ENCODE results near the gene NDUFS1.
"Not testable (repeated sequence)": the region's sequence is repeated elsewhere in the genome, so short reads cannot be mapped to it uniquely, and the experiment has no call there.

The NDUFS1 gene

DNA sequence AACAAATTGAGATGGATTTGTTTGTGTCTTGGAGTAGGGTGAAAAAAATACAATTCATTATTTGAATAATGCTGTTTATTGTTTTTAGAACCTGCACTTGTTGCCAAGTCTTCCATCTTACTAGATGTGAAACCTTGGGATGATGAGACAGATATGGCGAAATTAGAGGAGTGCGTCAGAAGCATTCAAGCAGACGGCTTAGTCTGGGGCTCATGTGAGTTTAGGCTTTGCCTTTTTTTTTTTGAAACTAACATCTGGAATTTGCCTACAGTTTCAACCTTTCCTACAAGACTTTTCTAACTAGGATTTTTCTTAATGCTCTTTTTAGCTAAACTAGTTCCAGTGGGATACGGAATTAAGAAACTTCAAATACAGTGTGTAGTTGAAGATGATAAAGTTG is 3.2 kb upstream of the NDUFS1 start:
- not testable (repeated sequence) for DNase-seq (ENCODE audit: low spot score)

DNA sequence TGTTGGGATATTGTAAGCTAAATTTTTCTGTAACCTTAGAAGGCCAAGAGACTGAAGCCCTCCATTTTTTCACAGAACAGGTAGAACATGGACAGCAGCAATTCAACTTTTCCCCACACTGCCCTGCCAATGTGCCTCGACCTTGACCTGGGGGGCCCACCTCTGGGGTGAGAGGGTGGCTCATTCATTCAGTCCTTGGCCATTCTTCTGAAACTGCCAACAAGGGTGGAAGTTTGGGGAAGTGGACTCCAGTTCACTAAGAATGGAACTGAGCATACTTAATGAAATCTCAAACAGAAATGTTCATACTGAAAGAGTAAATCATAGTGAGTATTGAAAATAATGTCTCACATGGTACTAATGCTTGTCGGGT is 1.5 kb upstream of the NDUFS1 start:
- DNase-seq (ENCODE audit: low spot score): no peak

DNA sequence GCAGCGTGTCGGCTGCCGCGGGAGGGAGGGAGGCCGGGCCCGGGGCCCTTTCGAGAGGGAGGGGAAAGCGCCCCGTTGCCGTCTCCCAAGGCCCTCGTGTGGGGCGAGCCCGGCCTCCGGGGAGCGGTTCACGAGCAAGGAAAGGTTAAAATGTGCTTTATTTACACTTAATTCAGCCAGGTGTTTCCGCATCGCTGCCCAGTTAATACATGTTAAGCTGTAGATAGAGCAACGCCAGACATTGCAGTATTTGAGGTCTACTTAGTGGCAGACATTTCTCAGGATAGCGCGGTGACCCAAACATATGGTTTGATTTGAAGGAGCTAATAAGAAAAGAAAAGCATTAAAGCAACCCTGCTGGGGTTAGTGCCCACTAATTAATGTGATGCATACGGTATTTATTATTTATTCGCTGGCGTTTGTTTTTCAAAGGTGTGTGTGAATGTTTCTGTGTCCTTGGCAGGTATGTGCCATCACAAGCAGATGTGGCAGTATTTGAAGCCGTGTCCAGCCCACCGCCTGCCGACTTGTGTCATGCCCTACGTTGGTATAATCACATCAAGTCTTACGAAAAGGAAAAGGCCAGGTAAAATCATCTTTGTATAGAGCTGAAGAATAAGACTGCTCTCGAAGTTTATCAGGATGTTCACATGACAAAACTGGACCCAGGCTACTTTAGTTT is 1.0 kb upstream of the NDUFS1 start:
- DNase-seq (ENCODE audit: low spot score): peak; percentile 15

DNA sequence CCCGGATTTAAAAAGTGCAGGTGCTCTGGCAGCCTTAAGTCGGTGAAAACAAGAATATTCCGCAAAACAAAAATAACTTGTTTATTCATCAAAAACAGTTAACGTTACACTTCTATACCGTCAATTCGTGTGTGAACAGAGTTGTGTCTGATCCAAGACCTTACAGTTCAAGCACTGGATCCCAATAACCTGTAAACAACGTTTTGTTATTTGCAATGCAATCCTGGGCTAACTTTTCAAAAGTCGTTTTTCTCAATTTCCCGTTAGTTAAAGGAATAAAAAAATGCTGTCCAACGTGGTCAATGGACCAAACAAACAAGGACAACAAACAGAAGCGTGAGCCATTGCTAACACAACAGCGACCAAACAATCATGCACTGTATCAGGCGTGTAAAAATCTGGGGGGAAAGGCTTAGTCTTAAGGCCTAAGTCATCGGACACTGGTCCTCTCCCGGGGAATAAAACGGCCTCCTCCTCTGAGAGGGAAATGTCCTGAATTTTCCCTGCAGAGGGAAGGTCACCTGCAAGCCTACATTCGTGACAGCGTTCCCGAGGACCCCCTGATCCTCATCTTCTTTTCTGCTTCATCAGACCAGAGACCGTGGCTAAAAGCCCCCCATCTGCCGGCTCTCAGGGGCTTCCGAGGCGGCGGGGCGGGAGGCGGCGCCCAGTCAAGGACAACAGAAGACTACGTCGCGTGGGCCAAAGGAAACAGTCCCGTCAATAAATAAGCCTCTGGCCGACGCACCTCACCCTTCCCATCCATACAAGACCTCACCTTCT is 490 bp downstream of the NDUFS1 start:
- peak; percentile 32 for DNase-seq (ENCODE audit: low spot score)

DNA sequence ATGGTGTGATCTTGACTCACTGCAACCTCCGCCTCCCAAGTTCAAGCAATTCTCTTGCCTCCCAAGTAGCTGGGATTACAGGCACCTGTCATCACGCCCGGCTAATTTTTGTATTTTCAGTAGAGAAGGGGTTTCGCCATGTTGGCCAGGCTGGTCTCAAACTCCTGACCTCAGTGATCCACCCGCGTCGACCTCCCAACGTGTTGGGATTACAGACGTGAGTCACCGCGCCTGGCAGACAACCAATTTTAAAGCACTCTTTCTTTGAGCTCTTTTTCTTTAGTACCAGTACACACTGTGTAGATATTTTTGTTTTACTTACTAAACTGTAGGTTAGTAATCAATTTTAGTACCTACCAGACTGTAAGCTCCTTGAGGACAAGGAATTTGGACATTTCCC is 2.2 kb downstream of the NDUFS1 start:
- DNase-seq (ENCODE audit: low spot score): not testable (repeated sequence)

DNA sequence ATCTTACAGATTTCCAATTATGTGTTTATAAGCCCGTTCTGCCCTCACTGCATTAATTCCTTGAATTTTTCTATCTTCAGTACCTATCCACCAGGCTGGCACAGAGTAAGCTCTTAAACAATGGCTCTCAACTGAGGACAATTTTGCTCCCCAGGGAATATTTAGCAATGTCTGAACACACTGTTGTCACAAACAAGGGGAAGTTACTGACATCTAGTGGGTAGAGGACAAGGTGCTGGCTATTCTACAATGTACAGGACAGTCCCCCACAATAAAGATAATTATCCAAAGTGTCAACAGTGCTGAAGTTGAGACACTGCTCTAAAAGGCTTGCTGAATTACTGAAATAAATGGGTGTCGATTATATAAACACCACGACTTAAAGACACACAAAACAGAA is 5.0 kb downstream of the NDUFS1 start:
- DNase-seq (ENCODE audit: low spot score): no peak

DNA sequence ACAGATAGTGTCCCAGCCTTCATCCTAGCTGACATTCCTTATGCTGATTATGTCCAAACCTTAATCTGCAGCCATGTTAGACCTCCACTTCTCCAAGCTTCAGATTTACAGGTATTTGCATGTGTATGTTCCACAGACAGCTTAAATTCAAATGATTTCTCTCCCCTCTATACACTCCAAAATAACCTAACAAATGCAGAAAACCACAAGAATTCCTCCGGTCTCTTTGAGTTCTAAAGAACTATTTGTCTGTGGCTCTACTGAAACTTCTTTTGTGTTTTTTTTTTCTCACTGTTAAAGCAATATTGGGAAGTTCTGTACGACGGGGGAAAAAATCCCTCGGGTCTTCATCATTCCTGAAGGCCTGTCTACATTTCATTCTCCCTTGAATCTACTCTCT is 8.6 kb downstream of the NDUFS1 start:
- no peak for DNase-seq (ENCODE audit: low spot score)

DNA sequence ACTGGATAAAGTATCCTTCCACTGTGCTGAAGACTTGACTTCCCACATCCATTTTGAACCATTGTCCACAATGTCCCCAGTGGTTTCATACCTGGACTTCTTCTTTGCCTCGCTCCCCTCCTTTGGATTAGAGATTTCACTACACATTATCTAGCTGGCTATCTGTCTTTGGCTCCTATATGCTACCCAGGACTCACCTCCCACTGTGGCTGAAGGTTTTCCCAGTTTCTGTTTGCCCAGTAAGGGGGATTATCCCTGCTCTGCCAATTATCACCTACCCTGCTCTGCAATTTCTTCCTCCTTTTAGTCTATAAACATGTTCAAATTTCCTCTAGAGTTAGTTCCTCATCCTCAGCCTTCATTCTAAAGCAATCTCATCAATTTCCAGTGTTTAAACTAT is 9.1 kb downstream of the NDUFS1 start:
- no peak for DNase-seq (ENCODE audit: low spot score)

DNA sequence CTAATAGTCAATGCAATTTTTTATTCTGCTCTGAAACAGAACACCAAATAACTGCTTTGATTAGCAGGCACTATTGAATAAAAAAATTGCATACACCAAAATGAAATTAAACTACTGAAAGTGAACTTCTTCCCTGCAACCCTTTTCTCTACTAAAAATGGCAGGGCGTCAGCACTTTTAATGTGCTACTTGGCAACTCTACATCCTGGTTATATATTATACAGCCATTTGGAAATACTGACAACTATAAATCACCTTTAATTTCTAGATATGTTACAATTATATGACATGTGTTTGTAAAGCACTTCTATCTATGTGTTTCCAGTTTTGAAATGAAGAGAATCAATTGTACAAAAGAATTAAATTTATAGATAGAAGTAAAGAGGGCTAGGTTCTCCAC is 9.9 kb downstream of the NDUFS1 start:
- no peak for DNase-seq (ENCODE audit: low spot score)

DNA sequence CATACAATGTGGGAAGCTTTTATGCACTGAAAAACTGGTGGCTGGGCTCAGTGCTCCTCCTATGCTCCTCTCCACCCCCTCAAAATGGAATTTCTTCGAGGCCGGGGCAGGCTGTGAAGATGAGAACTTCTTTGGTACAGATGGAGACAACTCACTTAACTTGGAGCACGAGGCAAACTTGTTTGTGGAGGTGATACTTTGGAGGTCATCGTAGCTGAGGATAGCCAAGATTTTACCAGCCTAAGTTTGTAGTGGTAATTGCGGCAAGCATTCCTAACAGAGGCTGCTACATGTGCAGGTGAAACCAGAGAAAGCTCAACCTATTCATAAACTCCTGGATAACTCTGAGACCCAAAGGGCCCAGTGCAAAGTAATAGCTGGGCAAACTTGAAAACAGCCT is 13.6 kb downstream of the NDUFS1 start:
- no peak for DNase-seq (ENCODE audit: low spot score)

DNA sequence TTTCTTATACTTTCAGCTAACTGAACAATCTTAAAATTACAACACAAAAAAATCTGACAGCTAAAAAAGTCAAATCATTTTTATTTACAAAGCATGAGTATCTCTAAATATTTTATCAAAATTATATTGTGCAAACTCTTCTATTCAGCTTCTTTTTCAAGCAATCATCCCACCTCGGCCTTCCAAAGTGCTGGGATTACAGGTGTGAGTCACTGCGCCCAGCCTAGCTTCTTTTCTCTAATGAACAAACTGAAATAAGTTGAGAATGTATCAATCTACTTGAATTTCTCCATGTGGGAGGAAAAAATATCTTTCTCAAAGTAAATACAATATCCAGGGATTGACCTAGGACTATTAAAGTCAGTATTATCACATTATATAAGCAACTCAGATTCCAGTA is 14.9 kb downstream of the NDUFS1 start:
- no peak for DNase-seq (ENCODE audit: low spot score)

DNA sequence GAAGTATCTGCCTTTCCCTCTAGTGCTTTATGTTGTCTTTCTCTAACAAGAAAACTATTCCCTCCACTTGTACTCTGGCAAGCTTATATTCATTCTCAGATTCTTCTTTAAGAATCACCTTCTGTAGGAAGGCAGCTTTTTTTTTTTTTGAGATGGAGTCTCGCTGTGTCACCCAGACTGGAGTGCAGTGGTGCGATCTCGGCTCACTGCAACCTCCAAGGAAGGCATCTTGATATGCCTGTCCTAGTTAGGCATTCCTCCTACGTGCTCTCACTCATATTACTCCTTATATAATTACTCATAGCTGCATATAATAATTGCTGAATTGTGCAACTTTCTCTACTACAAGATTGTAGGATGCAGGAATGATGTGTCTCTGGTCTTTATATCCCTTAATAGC is 15.8 kb downstream of the NDUFS1 start:
- no peak for DNase-seq (ENCODE audit: low spot score)

DNA sequence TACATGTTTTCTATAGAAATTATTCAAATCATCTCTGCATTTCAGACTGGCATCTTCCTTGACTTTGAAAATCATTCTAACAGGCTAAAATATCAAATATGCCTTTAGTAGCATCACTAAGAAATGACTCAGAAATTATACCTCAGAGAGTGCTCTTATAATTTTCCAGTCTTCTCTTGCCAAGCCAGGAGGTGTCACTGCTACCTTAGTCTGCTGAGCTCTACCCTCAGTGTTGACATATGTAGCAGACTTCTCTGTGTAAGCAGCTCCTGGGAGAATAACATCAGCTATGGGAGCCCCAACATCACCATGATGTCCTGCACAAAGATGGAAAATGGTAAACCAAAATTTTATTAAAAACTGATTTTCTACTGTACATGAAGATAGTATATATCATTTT is 31.6 kb downstream of the NDUFS1 start:
- peak; percentile 17 for DNase-seq (ENCODE audit: low spot score)

DNA sequence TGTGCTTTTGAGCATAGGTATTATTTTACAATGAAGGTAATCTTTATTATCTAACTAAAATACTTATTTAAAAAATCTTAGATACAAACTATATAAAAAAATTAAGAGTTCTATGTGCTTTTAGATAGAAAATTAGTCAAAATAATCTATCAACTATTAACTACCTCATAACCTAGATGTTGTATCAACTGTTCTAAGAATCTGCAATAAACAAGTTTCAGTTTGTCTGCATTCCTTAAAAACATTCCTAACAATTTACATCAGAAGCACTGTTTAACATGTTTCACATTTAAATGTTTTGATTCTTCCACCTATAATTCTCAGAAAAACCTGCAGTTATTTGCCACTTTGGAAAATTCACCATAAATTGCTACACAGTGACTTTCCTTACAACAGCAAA is 33.3 kb downstream of the NDUFS1 start:
- DNase-seq (ENCODE audit: low spot score): no peak

DNA sequence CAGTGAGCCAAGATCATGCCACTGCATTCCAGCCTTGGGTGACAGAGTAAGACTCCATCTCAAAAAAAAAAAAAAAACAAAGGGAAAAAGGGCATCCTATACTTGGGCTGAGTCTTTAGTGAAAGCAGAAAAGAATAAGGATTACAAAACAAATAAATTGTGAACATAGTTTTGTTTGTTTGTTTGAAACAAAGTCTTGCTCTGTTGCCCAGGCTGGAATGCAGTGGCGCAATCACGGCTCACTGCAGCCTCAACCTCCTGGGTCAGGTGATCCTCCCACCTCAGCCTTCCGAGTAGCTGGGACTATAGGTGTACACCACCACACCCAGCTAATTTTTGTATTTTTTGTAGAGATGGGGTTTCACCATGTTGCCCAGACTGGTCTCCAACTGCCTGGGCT is 36.7 kb downstream of the NDUFS1 start:
- DNase-seq (ENCODE audit: low spot score): not testable (repeated sequence)

DNA sequence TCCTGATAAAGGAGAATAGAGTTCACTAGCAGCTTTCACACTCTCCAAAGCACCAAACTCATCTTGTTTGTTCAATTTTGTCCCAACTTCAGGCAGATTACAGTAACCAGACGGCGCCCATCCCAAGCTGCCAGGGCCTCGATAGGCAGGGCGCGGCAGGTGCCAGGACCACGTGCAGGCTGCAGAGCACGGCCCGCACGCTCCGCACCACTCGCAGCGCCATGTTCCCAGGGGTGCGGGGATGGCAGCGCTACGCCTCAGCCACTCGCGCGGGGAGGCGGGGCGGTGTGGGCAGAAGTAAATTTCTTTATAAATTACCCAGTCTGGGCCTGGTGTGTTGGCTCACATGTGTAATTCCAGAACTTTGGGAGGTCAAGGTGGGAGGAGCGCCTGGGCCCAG is 43.0 kb downstream of the NDUFS1 start:
- DNase-seq (ENCODE audit: low spot score): no peak

DNA sequence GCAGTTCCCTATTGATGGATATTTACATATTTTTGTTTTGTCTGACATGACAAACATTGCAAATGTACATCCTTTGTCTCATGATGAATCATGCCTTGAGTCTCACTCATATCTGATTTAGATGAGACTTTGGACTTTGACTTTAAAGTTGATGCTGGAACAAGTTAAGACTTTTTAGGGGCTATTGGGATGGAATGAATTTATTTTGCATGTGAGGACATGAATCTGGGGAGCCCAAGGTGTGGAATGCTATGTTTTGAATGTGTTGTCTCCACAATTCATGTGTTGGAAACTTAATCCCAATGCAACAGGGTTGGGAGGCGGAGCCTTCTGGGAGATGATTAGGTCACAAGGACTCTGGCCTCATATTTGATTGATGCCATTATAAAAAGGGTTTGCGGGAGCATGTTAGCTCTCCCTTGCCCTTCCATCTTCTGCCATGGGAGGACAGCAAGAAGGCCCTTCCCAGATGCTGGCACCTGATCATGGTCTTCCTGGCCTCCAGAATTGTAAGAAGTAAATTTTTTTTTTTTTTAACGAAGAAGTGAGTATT is 44.1 kb downstream of the NDUFS1 start:
- no peak for DNase-seq (ENCODE audit: low spot score)

DNA sequence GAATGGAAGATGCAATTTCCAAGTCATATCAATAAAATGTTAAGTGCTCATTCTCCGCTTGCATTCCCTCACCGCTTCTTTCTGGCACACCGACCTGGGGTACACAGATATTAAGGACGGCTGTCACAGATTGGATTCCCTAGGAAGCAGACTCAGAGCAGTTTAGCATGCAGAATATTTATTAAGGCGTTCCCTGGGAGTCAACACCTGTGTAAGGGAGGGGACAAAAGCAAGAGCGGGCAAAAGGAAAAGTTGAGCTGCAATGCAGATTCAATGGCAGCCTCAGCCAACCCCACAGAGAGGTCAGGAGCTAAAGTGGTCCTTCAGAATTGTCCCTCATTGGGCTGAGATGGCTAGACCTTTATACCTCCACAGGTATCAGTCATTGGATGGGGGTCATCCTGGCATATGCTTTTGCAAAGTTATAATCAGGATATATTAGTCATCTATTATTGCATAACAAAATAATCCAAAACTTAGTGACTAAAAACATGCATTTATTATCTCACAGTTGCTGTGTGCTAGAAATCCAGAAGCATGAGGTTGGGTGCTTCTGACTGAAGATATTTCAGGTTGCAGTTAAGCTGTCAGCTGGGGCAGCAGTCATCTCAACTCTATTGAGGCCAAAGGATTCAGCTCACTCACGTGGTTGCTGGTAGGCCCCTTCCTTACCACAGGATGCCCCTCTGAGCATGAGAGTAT is 46.2 kb downstream of the NDUFS1 start:
- DNase-seq (ENCODE audit: low spot score): no peak

DNA sequence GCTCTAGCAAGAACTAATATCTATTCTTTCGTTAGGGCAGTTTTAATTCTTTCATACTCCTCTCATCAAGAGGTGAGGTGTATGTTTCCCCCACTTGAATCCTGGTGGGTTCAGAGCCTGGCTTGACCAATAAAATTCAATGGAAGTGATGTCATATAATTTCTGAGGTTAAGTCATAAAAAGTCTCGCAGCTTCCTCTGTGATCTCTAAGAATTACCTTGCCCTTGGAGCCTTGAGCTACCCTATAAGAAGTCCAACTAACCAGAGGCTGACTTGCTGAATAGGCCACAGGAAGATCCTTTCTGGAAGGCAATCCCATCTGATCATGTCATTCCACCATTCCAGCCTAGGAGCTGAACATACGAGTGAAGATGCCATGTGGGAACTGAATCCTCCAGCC is 47.1 kb downstream of the NDUFS1 start:
- DNase-seq (ENCODE audit: low spot score): no peak

DNA sequence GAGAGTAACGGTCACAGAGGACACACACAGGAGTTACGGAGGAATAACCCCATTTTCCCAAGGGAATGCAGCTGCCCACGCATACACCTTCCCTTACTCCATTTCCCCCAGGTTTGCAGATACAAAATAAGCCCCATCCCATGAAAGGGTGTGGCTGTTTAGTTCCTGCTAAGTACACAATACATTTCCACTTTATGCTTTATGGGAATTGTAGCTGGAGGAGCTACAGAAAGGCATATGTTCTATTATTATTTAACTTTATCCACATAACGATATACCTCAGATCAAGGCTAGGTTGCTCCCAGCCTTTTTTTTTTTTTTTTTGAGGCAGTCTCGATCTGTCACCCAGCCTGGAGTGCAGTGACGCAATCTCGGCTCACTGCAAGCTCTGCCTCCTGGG is 50.5 kb downstream of the NDUFS1 start:
- DNase-seq (ENCODE audit: low spot score): no peak

DNA sequence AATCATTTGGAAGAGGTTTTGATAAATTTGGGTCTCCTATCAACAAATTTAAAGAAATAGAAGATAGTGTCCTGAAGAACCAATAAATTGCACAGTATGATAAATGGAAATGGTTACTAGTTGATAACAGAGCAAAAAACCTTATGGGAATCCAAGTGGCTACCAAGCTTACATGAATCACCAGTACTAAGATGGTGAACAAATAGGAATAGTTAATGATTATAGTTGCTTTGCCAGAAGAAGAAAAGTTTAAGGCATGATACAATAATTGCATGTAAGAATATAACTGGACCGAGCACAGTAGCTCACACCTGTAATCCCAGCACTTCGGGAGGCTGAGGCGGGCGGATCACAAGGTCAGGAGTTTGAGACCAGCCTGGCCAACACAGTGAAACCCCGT is 53.7 kb downstream of the NDUFS1 start:
- DNase-seq (ENCODE audit: low spot score): peak; percentile 73

DNA sequence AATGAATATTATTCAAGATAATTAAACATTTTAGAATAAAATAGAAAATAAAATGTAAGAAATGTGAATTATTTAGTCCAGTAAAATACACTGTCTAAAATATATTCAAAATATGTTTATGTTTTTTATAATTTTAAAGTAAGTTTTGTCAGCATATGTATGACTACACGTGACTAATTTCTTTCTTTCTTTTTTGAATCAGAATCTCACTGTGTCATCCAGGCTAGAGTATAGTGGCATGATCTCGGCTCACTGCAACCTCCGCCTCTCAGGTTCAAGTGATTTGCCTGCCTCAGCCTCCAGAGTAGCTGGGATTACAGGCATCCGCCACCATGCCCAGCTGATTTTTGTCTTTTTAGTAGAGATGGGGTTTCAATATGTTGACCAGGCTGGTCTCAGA is 54.2 kb downstream of the NDUFS1 start:
- no peak for DNase-seq (ENCODE audit: low spot score)

DNA sequence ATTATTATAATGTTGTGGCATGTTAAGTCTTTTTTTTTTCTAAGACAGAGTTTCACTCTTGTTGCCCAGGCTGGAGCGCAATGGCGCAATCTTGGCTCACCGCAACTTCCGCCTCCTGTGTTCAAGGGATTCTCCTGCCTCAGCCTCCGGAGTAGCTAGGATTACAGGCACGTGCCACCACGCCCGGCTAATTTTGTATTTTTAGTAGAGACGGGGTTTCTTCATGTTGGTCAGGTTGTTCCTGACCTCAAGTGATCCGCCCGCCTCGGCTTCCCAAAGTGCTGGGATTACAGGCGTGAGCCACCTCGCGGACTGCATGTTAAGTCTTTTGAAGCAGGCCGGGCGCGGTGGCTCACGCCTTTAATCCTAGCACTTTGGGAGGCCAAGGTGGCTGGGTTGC is 60.4 kb downstream of the NDUFS1 start:
- not testable (repeated sequence) for DNase-seq (ENCODE audit: low spot score)

Data from kidney tubule cell (primary cell).